NB4 (cell line): ENCODE measurements around the gene TACC2.

Experiments
- POLR2A ChIP-seq: IDR thresholded peaks from 2 replicates; pipeline ENCODE4 v1.6.1; 2011; ENCODE audit warnings: mild to moderate bottlenecking; ENCODE audit not compliant: insufficient read length; ENCODE audit errors: extremely low read depth
- TF ChIP-seq, protein P1 (sequence below): IDR thresholded peaks from one replicate; pipeline ENCODE4 v1.5.1; 2012; ENCODE audit warnings: low read depth, low read length
- TF ChIP-seq, protein P2 (sequence below): IDR thresholded peaks from 2 replicates; pipeline ENCODE4 v1.6.1; 2011; ENCODE audit warnings: low read depth, low read length

DNA sequence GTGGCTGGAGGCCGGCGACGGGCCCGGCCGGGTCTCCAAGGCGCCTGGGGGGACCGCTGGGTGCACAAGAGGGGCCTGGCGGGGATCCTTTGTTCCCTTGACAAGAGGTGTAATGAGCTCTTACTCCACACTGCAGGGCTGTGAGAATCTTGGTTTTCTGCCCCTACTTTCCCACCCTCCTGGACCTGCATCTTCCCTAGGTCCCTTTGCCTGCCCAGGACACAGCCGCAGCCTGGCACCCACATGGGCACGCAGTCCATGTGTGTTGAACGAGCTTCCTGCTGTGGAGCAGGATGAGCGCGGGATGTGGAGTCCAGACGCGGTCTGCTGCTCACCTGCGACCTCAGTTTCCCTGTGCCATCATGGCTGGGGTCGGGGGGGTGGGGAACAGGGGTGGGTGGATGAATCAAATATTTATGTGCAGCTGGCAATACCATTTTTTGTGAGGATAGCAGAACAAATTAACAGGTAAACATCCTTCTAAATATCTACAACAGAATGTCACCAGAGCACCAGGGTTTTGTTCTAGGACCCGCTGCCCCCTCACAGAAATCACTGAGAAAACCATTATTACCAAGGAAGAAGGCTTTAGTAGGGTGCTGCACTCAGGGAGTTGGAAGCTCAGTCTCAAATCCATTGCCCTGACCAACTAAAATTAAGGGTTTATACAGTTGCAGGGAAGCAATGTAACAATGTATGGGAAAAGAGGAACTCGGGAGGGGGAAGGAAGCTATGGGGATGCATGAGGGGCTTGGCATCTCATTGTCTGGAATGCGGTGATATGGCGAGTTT lies 13.5 kb upstream of the TACC2 start:
- TF ChIP-seq, protein P1, sequence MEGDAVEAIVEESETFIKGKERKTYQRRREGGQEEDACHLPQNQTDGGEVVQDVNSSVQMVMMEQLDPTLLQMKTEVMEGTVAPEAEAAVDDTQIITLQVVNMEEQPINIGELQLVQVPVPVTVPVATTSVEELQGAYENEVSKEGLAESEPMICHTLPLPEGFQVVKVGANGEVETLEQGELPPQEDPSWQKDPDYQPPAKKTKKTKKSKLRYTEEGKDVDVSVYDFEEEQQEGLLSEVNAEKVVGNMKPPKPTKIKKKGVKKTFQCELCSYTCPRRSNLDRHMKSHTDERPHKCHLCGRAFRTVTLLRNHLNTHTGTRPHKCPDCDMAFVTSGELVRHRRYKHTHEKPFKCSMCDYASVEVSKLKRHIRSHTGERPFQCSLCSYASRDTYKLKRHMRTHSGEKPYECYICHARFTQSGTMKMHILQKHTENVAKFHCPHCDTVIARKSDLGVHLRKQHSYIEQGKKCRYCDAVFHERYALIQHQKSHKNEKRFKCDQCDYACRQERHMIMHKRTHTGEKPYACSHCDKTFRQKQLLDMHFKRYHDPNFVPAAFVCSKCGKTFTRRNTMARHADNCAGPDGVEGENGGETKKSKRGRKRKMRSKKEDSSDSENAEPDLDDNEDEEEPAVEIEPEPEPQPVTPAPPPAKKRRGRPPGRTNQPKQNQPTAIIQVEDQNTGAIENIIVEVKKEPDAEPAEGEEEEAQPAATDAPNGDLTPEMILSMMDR: peak; percentile 60
- TF ChIP-seq, protein P2, sequence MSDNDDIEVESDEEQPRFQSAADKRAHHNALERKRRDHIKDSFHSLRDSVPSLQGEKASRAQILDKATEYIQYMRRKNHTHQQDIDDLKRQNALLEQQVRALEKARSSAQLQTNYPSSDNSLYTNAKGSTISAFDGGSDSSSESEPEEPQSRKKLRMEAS: no peak
- no peak for TF ChIP-seq POLR2A
